GM19035 (cell line): ENCODE measurements around the gene ADGRA3.

Source experiments
- ATAC-seq: cut with Tn5 transposase; IDR thresholded peaks from one replicate; pipeline ENCODE4 v1.9.1; 2021; ENCODE audit not compliant: unreplicated experiment

Gene ADGRA3

DNA sequence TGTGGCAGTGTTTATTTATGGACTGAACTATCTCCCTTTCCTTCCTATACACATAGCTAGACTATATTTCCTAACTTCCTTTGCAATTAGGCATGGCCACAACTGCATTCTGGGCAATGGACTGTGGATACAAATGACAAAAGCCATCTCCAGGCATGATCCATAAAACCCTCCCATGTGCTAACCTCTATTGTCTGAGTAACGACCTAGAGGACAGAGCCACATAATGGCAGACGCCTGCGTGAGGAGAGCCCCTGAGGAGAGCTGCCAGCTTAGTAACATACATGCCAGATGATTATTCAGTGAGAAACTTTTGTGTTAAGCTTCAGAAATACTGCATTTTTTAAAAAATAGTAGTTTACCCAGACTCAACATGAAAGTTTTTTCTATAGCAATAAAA, 142.9 kb downstream of the ADGRA3 start:
- ATAC-seq = no peak

GRCh38 chr4:22369901-22370562, 145.8 kb downstream of the ADGRA3 start:
- ATAC-seq = no peak

GRCh38 chr4:22363787-22364186, 152.1 kb downstream of the ADGRA3 start:
- no peak for ATAC-seq

- no peak for ATAC-seq
These were observed 152.8 kb downstream of the ADGRA3 start for GRCh38 chr4:22363036-22363435.

DNA sequence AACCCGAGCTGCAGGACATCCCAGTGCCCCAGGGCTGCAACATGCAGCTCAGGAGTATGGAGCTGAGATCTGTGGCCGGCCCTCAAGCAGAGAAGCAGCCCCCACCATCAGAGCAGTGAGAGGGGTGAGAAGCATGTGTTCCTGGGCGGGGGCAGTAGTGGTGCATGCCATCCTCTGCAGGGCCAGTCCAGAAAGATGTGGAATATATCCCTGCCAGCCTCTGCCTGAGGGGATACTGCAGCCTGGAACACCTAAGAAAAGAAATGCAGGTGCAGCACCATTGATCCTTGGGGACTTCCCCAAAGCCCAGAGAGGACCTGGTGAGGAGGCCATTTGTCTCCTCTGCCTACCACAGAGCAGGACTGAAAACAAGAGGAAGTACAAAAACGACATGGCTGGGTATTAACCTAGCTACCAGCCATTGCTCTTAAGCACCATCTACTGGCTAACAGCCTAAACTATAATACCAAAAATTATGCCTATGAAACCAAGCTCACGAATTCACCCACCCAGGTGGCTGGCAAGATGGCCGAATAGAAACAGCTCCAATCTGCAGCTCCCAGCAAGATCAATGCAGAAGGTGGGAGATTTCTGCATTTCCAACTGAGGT, 158.8 kb downstream of the ADGRA3 start:
- ATAC-seq = no peak

- ATAC-seq = no peak
These were observed 167.5 kb downstream of the ADGRA3 start for GRCh38 chr4:22348410-22348809.

- no peak for ATAC-seq
These were observed 170.2 kb downstream of the ADGRA3 start for GRCh38 chr4:22345678-22346077.

DNA sequence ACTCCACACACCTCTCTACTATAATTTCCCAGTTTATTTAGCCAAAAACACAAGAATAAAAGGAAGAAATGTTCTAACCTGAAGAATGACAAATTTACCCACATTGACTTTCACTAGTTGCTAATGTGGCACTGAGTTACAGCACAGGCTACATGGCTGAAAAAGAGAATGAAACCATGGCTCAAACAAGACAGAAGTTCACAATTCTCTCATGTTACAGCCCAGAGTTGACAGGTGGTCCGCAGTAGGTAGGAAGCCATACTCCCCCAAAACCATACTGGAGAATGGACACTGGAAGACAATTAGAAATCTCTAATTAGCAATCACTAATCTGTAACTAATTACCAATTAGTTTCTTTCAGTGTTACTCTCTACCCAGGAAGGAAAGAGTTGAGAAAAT, 170.8 kb downstream of the ADGRA3 start:
- no peak for ATAC-seq

DNA sequence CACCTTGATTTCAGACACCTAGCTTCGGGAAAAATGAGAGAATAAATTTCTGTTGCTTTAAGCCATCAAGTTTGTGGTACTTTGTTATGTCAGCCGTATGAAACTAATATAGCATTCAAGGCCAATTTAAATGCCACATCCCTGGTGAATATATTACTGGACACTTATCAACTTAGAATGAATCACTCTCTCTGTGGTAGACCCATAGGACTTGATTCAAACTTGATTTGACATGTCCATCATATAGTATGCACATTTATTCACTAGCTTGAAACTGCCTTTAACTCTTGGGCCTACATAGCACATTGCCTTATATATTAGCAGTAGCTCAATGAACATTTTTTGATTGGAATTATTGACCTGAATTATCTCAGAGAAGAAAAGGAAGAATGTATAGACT, 172.3 kb downstream of the ADGRA3 start:
- no peak for ATAC-seq

DNA sequence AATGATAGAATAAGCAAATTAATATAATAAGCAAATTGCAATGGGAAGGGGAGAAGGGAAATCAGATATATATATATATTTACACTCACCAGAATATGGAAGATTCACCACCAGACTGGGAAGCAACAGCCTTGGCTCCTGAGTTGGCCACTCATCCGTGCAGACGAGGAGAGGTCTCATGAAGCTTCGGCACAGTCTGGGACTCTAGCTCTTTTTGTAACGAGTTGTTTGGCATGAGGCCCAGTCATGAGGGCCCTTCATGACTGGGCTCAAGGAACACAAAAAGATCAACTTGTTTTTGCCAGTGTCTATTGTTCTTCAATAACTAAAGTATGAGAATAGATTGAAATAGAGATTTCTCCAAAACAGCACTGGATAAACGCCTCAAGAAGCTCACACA, 176.4 kb downstream of the ADGRA3 start:
- ATAC-seq = no peak

GRCh38 chr4:22338796-22339195, 177.1 kb downstream of the ADGRA3 start:
- no peak for ATAC-seq
